ENCODE results near the gene OXNAD1.

GRCh38 chr3:16245609-16246008, 19.4 kb upstream of the OXNAD1 start:
- TF ChIP-seq CTCF (conservative IDR thresholded peaks at IDR 0.05; ENCODE audit: low read length) (no peak), EZH2phosphoT487 (IDR thresholded peaks at IDR 0.05; ENCODE audit: borderline replicate concordance, low read depth, low read length) (no peak)

Data from OCI-LY7 (cell line).